Epithelial cell of proximal tubule (primary cell): ENCODE data around the gene JPT2. TPM values are rescaled to one million over a fixed set of nuclear protein-coding genes. Genes with fewer than 3 reads are reported as not detected.

ENCODE experiments used
- DNase-seq: peaks from one replicate; pipeline ENCODE4 v3.0.0-alpha.2; 2011; ENCODE audit warnings: low read depth
- H3K4me3 ChIP-seq: 2 replicates; pipeline ENCODE4 v1.5.1; 2011; ENCODE audit warnings: low read depth, mild to moderate bottlenecking, low read length
- CTCF ChIP-seq: conservative IDR thresholded peaks from 2 replicates; pipeline ENCODE4 v1.5.1; 2012; ENCODE audit warnings: low read depth, mild to moderate bottlenecking, low read length
- total RNA-seq: library from RNA; depleted of rRNA; stranded (reverse); fragments of >200 nt; gene quantifications from 2 replicates; pipeline ENCODE4 v1.2.3, GENCODE V29; 2015

Gene JPT2
- total RNA-seq, 1 donor from 2014 or later = 119 TPM

DNA sequence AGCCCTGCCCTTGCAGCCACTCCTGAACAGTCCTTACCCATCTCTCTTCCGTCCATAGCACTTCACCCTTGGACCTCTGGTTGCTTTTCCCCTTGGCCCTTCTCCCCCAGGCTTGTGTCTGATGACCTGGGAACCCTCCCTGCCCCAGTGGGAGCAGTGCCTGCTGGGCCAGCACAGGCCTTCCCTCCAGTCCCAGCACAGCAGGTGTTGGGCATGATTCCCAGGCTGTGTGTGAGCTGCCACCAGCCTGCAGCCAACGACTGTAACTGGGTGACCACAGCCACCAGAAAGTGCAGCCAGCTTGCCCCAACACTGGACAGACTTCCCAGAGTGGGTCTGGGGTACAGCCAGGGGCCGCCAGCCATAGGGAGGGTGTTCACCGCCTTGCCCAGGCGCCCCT, 35.9 kb upstream of the JPT2 start:
- no peak overlapping the region for H3K4me3 ChIP-seq
- no peak for TF ChIP-seq CTCF

GRCh38 chr16:1642753-1643152, 35.3 kb upstream of the JPT2 start:
- DNase-seq = no peak
- TF ChIP-seq CTCF = no peak
- no peak overlapping the region for H3K4me3 ChIP-seq

More for the DNA sequence above, 35.9 kb upstream of the JPT2 start:
- DNase-seq = no peak

GRCh38 chr16:1643521-1643920, 34.6 kb upstream of the JPT2 start:
- H3K4me3 ChIP-seq = no peak overlapping the region
- no peak for TF ChIP-seq CTCF
- no peak for DNase-seq

- no peak for TF ChIP-seq CTCF
- H3K4me3 ChIP-seq = no peak overlapping the region
- no peak for DNase-seq
Observed at GRCh38 chr16:1645914-1646525, 32.1 kb upstream of the JPT2 start.

DNA sequence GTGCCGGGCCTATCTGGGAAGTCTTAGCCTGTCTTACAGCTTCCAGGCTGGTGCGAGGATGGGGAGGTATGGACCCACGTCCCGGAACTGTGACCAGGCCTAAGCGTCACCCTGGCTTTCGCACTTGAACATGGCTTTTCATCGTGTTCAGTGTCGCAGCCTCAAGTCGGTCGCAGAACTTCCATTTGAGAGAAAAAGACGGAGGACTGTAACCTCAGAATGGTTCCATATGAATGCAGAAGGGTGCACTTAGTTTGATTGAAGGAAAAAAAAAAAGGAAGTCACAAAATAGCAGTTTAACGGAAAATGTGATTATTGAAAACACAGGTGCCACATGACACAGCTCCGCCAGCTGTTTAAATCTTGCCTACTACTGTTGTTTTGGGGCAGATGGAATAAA, 30.2 kb upstream of the JPT2 start:
- no peak overlapping the region for H3K4me3 ChIP-seq
- DNase-seq = no peak
- TF ChIP-seq CTCF = no peak

DNA sequence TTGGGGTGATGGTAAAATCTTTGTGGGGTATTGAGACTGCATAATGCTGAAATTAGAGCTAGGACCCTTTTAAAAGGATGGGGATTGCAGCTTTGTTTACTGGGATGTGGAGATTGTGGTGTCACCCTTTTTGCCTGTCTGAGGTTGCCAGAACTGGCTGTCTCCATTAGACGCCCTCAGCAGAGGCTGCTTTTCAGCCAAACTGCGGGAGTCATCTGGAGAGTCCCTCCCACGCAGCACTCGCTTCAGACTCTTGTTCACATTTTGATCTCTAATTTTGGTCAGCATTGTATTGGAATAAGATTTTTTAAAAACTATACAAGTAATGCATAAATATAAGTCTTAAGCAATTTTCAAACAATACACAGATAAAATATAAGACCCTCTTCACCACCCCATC, 27.9 kb upstream of the JPT2 start:
- no peak for DNase-seq
- TF ChIP-seq CTCF = no peak
- H3K4me3 ChIP-seq = no peak overlapping the region
